Progenitor cell of endocrine pancreas (in vitro differentiated cells): ENCODE results near the gene NLRP6. TPM values are rescaled to one million over a fixed set of nuclear protein-coding genes. Genes with fewer than 3 reads are reported as not detected.
"Not testable (repeated sequence)": the region's sequence is repeated elsewhere in the genome, so short reads cannot be mapped to it uniquely, and the experiment has no call there.

Experiments
- DNase-seq: peaks from one replicate; pipeline ENCODE4 v3.0.0; 2021; ENCODE audit warnings: low spot score; ENCODE audit not compliant: unreplicated experiment
- H3K27ac Mint-ChIP-seq: 2 replicates; pipeline ENCODE4 v1.8.0; 2021; ENCODE audit warnings: mild to moderate bottlenecking, moderate library complexity, mixed read lengths
- H3K27me3 Mint-ChIP-seq: 2 replicates; pipeline ENCODE4 v1.8.0; 2021; ENCODE audit warnings: mixed read lengths
- H3K36me3 Mint-ChIP-seq: 2 replicates; pipeline ENCODE4 v1.8.0; 2022; ENCODE audit warnings: mixed read lengths; ENCODE audit not compliant: insufficient read depth
- H3K4me1 Mint-ChIP-seq: 2 replicates; pipeline ENCODE4 v1.8.0; 2021; ENCODE audit warnings: low read depth, mixed read lengths
- H3K4me3 Mint-ChIP-seq: 2 replicates; pipeline ENCODE4 v1.8.0; 2021; ENCODE audit warnings: low read depth, mild to moderate bottlenecking, moderate library complexity, mixed read lengths
- H3K9me3 Mint-ChIP-seq: 2 replicates; pipeline ENCODE4 v1.8.0; 2021; ENCODE audit warnings: low read depth, mixed read lengths
- total RNA-seq: library from RNA; stranded (reverse); gene quantifications from 2 replicates; pipeline ENCODE4 v1.2.1, GENCODE V29; 2021
- TF ChIP-seq, protein P1 (sequence below): fragments of 200-600 bp; sonication (generic); IDR thresholded peaks from one replicate; pipeline ENCODE4 v1.5.0; 2021; ENCODE audit warnings: antibody characterized with exemption, mild to moderate bottlenecking; ENCODE audit not compliant: unreplicated experiment

NLRP6 gene
- total RNA-seq, 1 donor from 2014 or later = not detected

DNA sequence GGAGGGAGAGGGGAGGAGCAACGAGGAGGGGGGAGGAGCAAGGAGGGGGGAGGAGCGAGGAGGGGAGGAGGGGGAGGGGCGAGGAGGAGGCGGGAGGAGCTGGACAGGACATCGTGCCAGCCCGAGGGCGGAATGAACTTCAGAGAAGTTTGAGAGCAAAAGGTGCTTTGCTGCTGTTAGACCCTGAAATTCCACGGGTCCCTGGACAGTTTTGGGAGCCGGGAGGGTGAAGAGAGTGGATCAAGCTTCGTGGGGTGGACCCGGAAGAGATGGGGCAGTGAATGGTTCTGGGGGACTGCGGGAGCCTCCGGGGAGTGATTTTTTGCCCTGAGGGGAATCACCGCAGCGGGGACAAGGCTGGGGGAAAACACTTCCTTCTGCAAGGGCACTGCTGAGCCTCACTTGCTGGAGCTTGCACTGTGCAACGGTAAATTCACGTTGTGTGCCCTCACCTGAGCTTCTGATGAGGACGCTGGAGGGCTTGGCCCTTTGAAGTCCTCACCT, 10.7 kb upstream of the NLRP6 start:
- no peak overlapping the region for H3K4me3 Mint-ChIP-seq
- no peak for DNase-seq
- TF ChIP-seq, protein P1, sequence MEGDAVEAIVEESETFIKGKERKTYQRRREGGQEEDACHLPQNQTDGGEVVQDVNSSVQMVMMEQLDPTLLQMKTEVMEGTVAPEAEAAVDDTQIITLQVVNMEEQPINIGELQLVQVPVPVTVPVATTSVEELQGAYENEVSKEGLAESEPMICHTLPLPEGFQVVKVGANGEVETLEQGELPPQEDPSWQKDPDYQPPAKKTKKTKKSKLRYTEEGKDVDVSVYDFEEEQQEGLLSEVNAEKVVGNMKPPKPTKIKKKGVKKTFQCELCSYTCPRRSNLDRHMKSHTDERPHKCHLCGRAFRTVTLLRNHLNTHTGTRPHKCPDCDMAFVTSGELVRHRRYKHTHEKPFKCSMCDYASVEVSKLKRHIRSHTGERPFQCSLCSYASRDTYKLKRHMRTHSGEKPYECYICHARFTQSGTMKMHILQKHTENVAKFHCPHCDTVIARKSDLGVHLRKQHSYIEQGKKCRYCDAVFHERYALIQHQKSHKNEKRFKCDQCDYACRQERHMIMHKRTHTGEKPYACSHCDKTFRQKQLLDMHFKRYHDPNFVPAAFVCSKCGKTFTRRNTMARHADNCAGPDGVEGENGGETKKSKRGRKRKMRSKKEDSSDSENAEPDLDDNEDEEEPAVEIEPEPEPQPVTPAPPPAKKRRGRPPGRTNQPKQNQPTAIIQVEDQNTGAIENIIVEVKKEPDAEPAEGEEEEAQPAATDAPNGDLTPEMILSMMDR = no peak

DNA sequence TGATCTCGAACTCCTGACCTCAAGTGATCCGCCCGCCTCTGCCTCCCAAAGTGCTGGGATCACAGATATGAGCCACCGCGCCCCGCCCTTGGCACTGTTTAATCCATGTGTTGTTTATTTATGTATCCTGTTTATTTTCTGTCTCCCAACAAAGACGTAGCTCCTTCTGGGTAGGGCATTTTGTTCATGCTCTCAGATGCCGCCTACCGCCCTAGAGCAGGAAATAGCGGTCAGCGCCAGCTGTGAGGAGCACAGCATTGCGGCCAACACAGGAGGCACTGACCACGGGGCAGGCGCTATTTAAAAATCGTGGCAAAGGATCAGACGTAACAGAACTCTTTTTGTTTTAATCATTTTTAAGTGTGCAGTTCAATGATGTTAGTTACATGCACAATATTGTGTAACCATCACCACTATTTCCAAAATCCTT, 9.5 kb upstream of the NLRP6 start:
- not testable (repeated sequence) for H3K36me3 Mint-ChIP-seq, H3K4me3 Mint-ChIP-seq, H3K9me3 Mint-ChIP-seq, DNase-seq, H3K4me1 Mint-ChIP-seq, H3K27ac Mint-ChIP-seq
- peaks cover 14% of the 10 kb centered on the region for H3K27me3 Mint-ChIP-seq

More for the DNA sequence above, 10.7 kb upstream of the NLRP6 start:
- no peak overlapping the region for H3K27ac Mint-ChIP-seq
- H3K9me3 Mint-ChIP-seq = no peaks in the 10 kb centered on the region
- peaks cover 7% of the 10 kb centered on the region for H3K4me1 Mint-ChIP-seq
- H3K36me3 Mint-ChIP-seq = no peaks in the 10 kb centered on the region
- H3K27me3 Mint-ChIP-seq = peaks cover 14% of the 10 kb centered on the region

DNA sequence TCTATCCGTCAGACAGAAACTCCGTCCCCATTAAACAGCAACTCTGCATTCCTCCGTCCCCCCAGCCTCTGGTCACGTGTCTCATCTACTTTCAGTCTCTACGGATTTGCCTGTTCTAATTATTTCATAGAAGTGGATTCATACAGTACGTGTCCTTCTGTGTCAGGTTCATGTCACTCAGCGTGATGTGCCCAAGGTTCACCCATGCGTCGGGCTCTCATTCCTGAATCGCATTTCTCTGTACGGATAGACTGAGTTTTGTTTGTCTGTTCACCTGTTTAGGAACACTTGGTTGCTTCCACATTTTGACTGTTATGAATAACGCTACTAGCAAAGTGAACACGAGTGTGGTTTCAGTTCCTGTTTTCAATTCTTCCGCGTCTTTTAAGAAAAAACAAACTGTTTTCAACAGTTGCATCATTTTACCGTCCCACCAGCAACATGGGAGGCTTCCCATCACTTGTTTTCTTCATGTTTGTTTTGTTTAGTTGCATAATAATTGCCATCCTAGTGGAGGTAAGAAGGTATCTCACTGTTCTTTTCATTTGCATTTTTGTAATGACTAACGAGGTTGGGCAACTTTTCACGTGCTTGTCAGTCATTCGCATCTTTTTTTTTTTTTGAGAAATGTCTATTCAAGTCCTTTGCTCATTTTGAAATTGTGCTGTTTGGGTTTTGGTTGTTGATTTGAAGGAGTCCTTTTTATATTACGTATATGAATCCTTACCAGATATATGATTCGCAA, 8.9 kb upstream of the NLRP6 start:
- TF ChIP-seq, protein P1 = no peak
- no peaks in the 10 kb centered on the region for H3K36me3 Mint-ChIP-seq
- H3K9me3 Mint-ChIP-seq = no peaks in the 10 kb centered on the region
- H3K27ac Mint-ChIP-seq = no peak overlapping the region
- no peak for DNase-seq
- peaks cover 7% of the 10 kb centered on the region for H3K4me1 Mint-ChIP-seq
- H3K27me3 Mint-ChIP-seq = peaks cover 14% of the 10 kb centered on the region
- no peak overlapping the region for H3K4me3 Mint-ChIP-seq

DNA sequence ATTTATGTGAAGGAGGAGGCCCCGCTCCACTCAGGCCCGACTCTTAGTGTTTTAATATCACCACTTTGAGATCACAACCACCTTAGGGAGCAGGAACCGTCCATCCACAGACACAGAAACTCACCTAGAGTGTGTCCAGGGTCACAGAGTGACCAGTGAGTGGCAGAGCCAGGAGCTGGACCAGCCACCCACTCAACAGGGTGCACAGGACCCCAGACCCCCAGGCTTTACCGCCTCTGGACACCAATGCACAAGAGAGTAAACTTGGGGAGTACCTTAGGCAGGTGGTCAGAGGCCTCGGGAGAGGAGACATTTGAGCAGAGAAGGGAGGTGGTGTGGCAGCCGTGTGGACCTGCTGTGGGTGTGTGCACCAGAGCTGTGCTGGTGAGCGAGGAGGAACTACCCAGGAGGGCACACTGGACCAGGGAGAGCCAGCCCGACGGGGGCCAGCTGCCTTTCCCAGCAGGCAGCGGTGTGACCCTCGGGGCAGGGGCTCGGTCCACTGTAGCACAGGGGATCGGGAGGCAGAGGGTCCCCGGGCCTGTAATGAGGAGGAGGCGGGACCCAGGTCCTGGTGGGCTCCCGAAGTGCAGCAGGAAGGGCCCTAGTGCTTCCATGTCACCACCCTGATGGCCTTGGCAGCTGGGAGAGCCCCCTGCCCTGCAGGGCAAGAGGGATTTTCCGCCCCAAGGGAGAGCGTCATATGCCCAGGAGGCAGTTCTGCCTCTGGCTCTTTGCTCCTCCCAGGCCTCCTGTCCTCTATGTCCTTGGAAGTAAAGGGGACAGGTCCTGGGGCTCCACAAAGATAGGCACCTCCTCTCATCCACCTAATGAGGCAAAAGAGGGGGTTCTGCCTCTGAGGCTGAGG, 7.5 kb upstream of the NLRP6 start:
- DNase-seq = no peak
- Mint-ChIP-seq H3K36me3 (no peaks in the 10 kb centered on the region), H3K4me1 (peaks cover 7% of the 10 kb centered on the region), H3K9me3 (no peaks in the 10 kb centered on the region), H3K27ac (no peak overlapping the region), H3K4me3 (no peak overlapping the region), H3K27me3 (peaks cover 14% of the 10 kb centered on the region)
- TF ChIP-seq, protein P1 = no peak

DNA sequence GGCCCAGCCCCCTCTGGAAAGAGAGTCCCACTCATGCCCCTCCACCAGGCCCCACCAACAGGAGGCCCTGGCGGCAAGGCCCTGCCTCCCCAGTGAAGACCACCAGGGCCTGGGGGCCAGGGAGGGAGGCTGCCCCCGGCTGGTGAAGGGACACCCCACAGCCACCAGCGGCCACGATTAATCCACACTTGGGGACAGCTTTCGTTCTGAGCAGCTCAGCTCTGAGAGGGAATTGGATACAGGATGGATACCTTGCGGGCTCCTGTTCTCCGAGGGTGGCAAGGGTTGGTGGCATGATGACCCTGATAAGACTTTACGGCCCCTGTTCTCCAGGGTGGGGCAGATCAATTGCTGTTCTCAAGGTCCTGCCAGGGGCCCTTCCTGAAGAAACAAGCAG, 6.9 kb upstream of the NLRP6 start:
- no peak overlapping the region for H3K4me3 Mint-ChIP-seq
- no peak overlapping the region for H3K27ac Mint-ChIP-seq
- peaks cover 14% of the 10 kb centered on the region for H3K27me3 Mint-ChIP-seq
- H3K4me1 Mint-ChIP-seq = peaks cover 7% of the 10 kb centered on the region
- TF ChIP-seq, protein P1 = no peak
- DNase-seq = no peak
- no peaks in the 10 kb centered on the region for H3K36me3 Mint-ChIP-seq
- H3K9me3 Mint-ChIP-seq = peaks cover 4% of the 10 kb centered on the region
